MM.1S (cell line): ENCODE measurements around the gene SORL1-AS1.

ENCODE experiments used
- EZH2 ChIP-seq: fragments of 300-600 bp; sonication (generic); optimal IDR thresholded peaks from 2 replicates; pipeline ENCODE3; 2017; ENCODE audit warnings: low read depth, mild to moderate bottlenecking, antibody characterized with exemption, low read length, mixed read lengths
- TF ChIP-seq, protein P1 (sequence below): fragments of 300-600 bp; sonication (generic); IDR thresholded peaks from 2 replicates; pipeline ENCODE4 v1.5.1; 2016; ENCODE audit warnings: antibody characterized with exemption, low read length, mixed read lengths

DNA sequence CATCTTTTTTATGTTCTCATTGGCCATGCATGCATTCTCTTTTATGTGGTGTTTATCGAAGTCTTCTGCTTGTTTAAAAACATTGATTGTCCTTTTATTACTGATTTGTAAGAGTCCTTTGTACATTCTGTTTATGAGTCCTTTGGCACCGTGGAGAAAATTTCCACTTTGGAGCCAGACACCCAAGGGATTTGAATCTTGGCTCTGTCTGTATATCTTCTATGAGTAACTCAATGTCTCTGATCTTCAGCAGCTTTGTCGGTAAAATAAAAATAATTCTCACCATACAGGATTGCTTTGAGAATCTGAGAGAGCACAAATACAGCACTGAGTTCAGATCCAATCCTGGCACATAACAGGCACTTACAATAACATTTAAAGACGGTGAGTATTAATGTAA, 13.4 kb downstream of the SORL1-AS1 start:
- TF ChIP-seq, protein P1, sequence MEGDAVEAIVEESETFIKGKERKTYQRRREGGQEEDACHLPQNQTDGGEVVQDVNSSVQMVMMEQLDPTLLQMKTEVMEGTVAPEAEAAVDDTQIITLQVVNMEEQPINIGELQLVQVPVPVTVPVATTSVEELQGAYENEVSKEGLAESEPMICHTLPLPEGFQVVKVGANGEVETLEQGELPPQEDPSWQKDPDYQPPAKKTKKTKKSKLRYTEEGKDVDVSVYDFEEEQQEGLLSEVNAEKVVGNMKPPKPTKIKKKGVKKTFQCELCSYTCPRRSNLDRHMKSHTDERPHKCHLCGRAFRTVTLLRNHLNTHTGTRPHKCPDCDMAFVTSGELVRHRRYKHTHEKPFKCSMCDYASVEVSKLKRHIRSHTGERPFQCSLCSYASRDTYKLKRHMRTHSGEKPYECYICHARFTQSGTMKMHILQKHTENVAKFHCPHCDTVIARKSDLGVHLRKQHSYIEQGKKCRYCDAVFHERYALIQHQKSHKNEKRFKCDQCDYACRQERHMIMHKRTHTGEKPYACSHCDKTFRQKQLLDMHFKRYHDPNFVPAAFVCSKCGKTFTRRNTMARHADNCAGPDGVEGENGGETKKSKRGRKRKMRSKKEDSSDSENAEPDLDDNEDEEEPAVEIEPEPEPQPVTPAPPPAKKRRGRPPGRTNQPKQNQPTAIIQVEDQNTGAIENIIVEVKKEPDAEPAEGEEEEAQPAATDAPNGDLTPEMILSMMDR: no peak
- TF ChIP-seq EZH2: no peak
